K562 (cell line): ENCODE data around the gene TXLNG. TPM values are rescaled to one million over a fixed set of nuclear protein-coding genes. Genes with fewer than 3 reads are reported as not detected.
A peak's percentile ranks its signal among the peaks of the same experiment; 100 is the strongest.

Experiments used
- ATF1 ChIP-seq, 2 experiments: fragments of 450-650 bp in 1 of 2; IDR thresholded peaks; 2 replicates each; pipeline ENCODE4 v1.6.1; 2016; ENCODE audit warnings: missing compliant biosample characterization in 1 of 2, missing genetic modification characterization in 1 of 2
- BRD9 ChIP-seq: fragments of 450-650 bp; IDR thresholded peaks from 2 replicates; pipeline ENCODE4 v1.6.1; 2018; ENCODE audit warnings: low read depth; ENCODE audit not compliant: partially characterized antibody
- CCNT2 ChIP-seq: IDR thresholded peaks from 2 replicates; pipeline ENCODE4 v1.6.1; 2011; ENCODE audit warnings: borderline replicate concordance, low read depth, mild to moderate bottlenecking, moderate library complexity, mixed read lengths, low read length; ENCODE audit not compliant: insufficient read length; ENCODE audit errors: extremely low read depth
- CHD2 ChIP-seq: IDR thresholded peaks from 2 replicates; pipeline ENCODE4 v1.6.1; 2011; ENCODE audit warnings: low read depth, low read length
- CSDE1 ChIP-seq, 2 experiments: fragments of 450-650 bp; IDR thresholded peaks; 2 replicates each; pipeline ENCODE4 v1.6.1; 2016; ENCODE audit warnings: mild to moderate bottlenecking in 1 of 2
- ETV1 ChIP-seq: fragments of 450-650 bp; conservative IDR thresholded peaks from 2 replicates; pipeline ENCODE4 v1.6.1; 2016; ENCODE audit warnings: missing genetic modification characterization, control low read depth, low read depth, missing compliant biosample characterization
- FUS ChIP-seq: fragments of 200-400 bp; formaldehyde crosslinking; optimal IDR thresholded peaks from 2 replicates; pipeline ENCODE3; 2017; ENCODE audit warnings: low read depth, low read length
- HCFC1 ChIP-seq: IDR thresholded peaks from 2 replicates; pipeline ENCODE4 v1.6.1; 2012; ENCODE audit warnings: low read depth, low read length, improper control_type of control experiment
- HDAC1 ChIP-seq, 2 experiments: fragments of 450-650 bp; IDR thresholded peaks; 2 replicates each; pipeline ENCODE4 v1.6.1; 2016 to 2017; ENCODE audit warnings: inconsistent platforms in 1 of 2, mild to moderate bottlenecking in 1 of 2, moderate library complexity in 1 of 2
- KDM5B ChIP-seq: fragments of 200-600 bp; sonication (generic); IDR thresholded peaks from 2 replicates; pipeline ENCODE4 v1.6.1; 2012; ENCODE audit warnings: low read depth, mild to moderate bottlenecking, moderate library complexity, low read length, control low read depth, inconsistent platforms; ENCODE audit not compliant: insufficient replicate concordance
- L3MBTL2 ChIP-seq: fragments of 450-650 bp; IDR thresholded peaks from 2 replicates; pipeline ENCODE4 v1.6.1; 2016; ENCODE audit warnings: mild to moderate bottlenecking, moderate library complexity
- NR2C2 ChIP-seq, 2 experiments: fragments of 200-800 bp in 1 of 2; sonication (Bioruptor generic) in 1 of 2; sonication (generic) in 1 of 2; formaldehyde crosslinking in 1 of 2; IDR thresholded peaks; 2 replicates each; pipeline versions ENCODE4 v1.6.1 to v1.8.0; 2016 to 2022; ENCODE audit warnings: mild to moderate bottlenecking in 1 of 2, missing compliant biosample characterization in 1 of 2, missing genetic modification characterization in 1 of 2, missing genetic modification reagents in 1 of 2
- POLR2AphosphoS5 ChIP-seq: IDR thresholded peaks from 2 replicates; pipeline ENCODE4 v1.6.1; 2011; ENCODE audit warnings: mild to moderate bottlenecking, low read depth, low read length, moderate library complexity; ENCODE audit not compliant: control insufficient read depth, insufficient read depth
- POLR2G ChIP-seq: fragments of 200-400 bp; formaldehyde crosslinking; IDR thresholded peaks from 2 replicates; pipeline ENCODE4 v1.6.1; 2017; ENCODE audit warnings: low read depth, mild to moderate bottlenecking, antibody characterized with exemption, low read length, moderate library complexity
- POLR2H ChIP-seq: IDR thresholded peaks from 2 replicates; pipeline ENCODE4 v1.6.1; 2016; ENCODE audit warnings: missing genetic modification characterization, low read depth, mild to moderate bottlenecking, control low read depth, missing compliant biosample characterization, moderate library complexity
- RCOR1 ChIP-seq, 2 experiments: IDR thresholded peaks; 2 replicates each; pipeline ENCODE4 v1.6.1; 2012; ENCODE audit warnings: low read depth in 2 of 2, low read length in 2 of 2, borderline replicate concordance in 1 of 2, improper control_type of control experiment in 1 of 2
- RHOXF2B ChIP-seq: fragments of 250-450 bp; sonication (Bioruptor Pico); conservative IDR thresholded peaks from 2 replicates; pipeline ENCODE4 v1.5.1; 2021
- SIX5 ChIP-seq, 2 experiments: IDR thresholded peaks; 2 replicates each; pipeline ENCODE4 v1.6.1; 2011; ENCODE audit warnings: low read length in 2 of 2, borderline replicate concordance in 1 of 2, low read depth in 1 of 2, mild to moderate bottlenecking in 1 of 2, moderate library complexity in 1 of 2; ENCODE audit not compliant: insufficient read depth in 1 of 2
- SP1 ChIP-seq: sonication (generic); formaldehyde crosslinking; IDR thresholded peaks from 2 replicates; pipeline ENCODE4 v1.8.1; 2022; ENCODE audit warnings: mild to moderate bottlenecking, missing genetic modification reagents
- SRSF9 ChIP-seq: fragments of 200-400 bp; formaldehyde crosslinking; IDR thresholded peaks from 2 replicates; pipeline ENCODE4 v1.6.1; 2017; ENCODE audit warnings: low read depth, low read length, borderline replicate concordance
- VEZF1 ChIP-seq: fragments of 200-800 bp; sonication (Bioruptor generic); IDR thresholded peaks from 2 replicates; pipeline ENCODE4 v1.6.1; 2017; ENCODE audit warnings: missing genetic modification characterization, missing compliant biosample characterization
- ZBTB2 ChIP-seq: fragments of 450-650 bp; IDR thresholded peaks from 2 replicates; pipeline ENCODE4 v1.6.1; 2016; ENCODE audit warnings: antibody characterized with exemption
- ZNF354B ChIP-seq: fragments of 250-450 bp; sonication (Bioruptor Pico); IDR thresholded peaks from 2 replicates; pipeline ENCODE4 v1.4.0; 2020
- ZNF695 ChIP-seq: fragments of 450-650 bp; formaldehyde crosslinking; IDR thresholded peaks from 2 replicates; pipeline ENCODE4 v1.4.0; 2020; ENCODE audit warnings: mild to moderate bottlenecking, moderate library complexity
- ZNF764 ChIP-seq: fragments of 250-450 bp; sonication (Bioruptor Pico); IDR thresholded peaks from 2 replicates; pipeline ENCODE4 v1.4.0; 2020; ENCODE audit warnings: low read depth, mild to moderate bottlenecking, moderate library complexity
- polyA plus RNA-seq, 8 experiments: library from polyadenylated mRNA; depleted of rRNA in 4 of 8; stranded (reverse) in 5 of 8; unstranded in 3 of 8; fragments of >200 nt; fragmentation: Nextera tagmentation in 2 of 8; fragmentation: Illumina TruSeq in 1 of 8; extraction: Ambion mirVana in 2 of 8; extraction: Trizol in 1 of 8; gene quantifications; 2 replicates each; pipeline versions ENCODE4 v1.2.1 to v1.2.3, GENCODE V29; 2011 to 2014; ENCODE audit warnings: inconsistent platforms in 1 of 8, missing spikeins in 1 of 8
- total RNA-seq, 7 experiments: library from RNA; depleted of rRNA in 6 of 7; stranded (reverse); fragments of >200 nt in 6 of 7; fragmentation: Illumina TruSeq in 2 of 7; extraction: Trizol in 2 of 7; gene quantifications; 2 replicates each; pipeline versions ENCODE4 v1.2.1 to v1.2.3, GENCODE V29; 2011 to 2021; ENCODE audit warnings: low replicate concordance in 1 of 7

The TXLNG gene
- total and polyA plus RNA-seq, 9 of the 15 experiments (the other 6 are each of a cell fraction or from before 2014, with no cell fraction given) = 13.1 to 47.0 (median 31.6) TPM

GRCh38 chrX:16870095-16870861 lies 84.0 kb downstream of the TXLNG start, which contains the start of gene RBBP7 (continued):
- TF ChIP-seq POLR2AphosphoS5 = peak; percentile 84
- TF ChIP-seq CHD2 = peak; percentile 89
- peak; percentile 58; the same call in 1 of the 2 replicates for TF ChIP-seq POLR2H
- no peak for TF ChIP-seq ZNF764 (CRISPR knock-in tag)
- TF ChIP-seq ZBTB2 = peak; percentile 79
- TF ChIP-seq L3MBTL2 = peak; percentile 38; the same call in 1 of the 2 replicates
- 0 out of 2 replicates have a peak, but pooled peaks have one; percentile 19 for TF ChIP-seq HCFC1
- peak; percentile 95 for TF ChIP-seq VEZF1 (CRISPR knock-in tag)
- TF ChIP-seq ZNF354B (CRISPR knock-in tag) = no peak
- no peak for TF ChIP-seq FUS
- TF ChIP-seq ATF1 (CRISPR knock-in tag; IDR thresholded peaks at IDR 0.05) = peak; percentile 31; the same call in 1 of the 2 replicates
- peak; percentile 52; the same call in 1 of the 2 replicates for TF ChIP-seq ATF1 (tag; IDR thresholded peaks at IDR 0.05)
- no peak for TF ChIP-seq SRSF9
- no peak for TF ChIP-seq ETV1 (tag)
- TF ChIP-seq SP1 (CRISPR knock-in tag) = peak; percentile 21; the same call in 1 of the 2 replicates
- TF ChIP-seq SIX5 (IDR thresholded peaks at IDR 0.05; ENCODE audit: borderline replicate concordance in 1 of 2, insufficient read depth in 1 of 2, low read depth in 1 of 2, low read length in 2 of 2) = no peak
- peak; percentile 29 for TF ChIP-seq CCNT2
- TF ChIP-seq CSDE1 (IDR thresholded peaks at IDR 0.05) = no peak
- peak; percentile 93 for TF ChIP-seq POLR2G
- peak; percentile 63 for TF ChIP-seq KDM5B
- peak in 1 of 2 experiments; percentile 34; a peak in 1 of 4 replicates for TF ChIP-seq HDAC1 (IDR thresholded peaks at IDR 0.05)
- 0 out of 4 replicates have a peak, but pooled peaks of 1 of the 2 experiments have one; percentile 25 for TF ChIP-seq RCOR1 (IDR thresholded peaks at IDR 0.05; ENCODE audit: borderline replicate concordance in 1 of 2, low read depth in 2 of 2, low read length in 2 of 2)
- no peak for TF ChIP-seq RHOXF2B (CRISPR knock-in tag)
- TF ChIP-seq ZNF695 (CRISPR knock-in tag) = no peak
- no peak for TF ChIP-seq BRD9
- TF ChIP-seq NR2C2 (CRISPR knock-in tag; IDR thresholded peaks at IDR 0.05) = no peak
- peak; percentile 29; the same call in 1 of the 2 replicates for TF ChIP-seq NR2C2 (tag; IDR thresholded peaks at IDR 0.05)
